MM.1S (cell line): ENCODE measurements around the gene MAT2A.
A peak's percentile ranks its signal among the peaks of the same experiment; 100 is the strongest.

Experiments used
- DNase-seq: peaks from one replicate; pipeline ENCODE4 v3.0.0-alpha.2; 2015
- H2AFZ ChIP-seq: fragments of 300-600 bp; sonication (generic); 2 replicates; pipeline ENCODE4 v1.6.0; 2016; ENCODE audit warnings: antibody characterized with exemption, low read length
- H3F3A ChIP-seq: fragments of 300-600 bp; sonication (generic); 2 replicates; pipeline ENCODE4 v1.6.1; 2016; ENCODE audit warnings: mild to moderate bottlenecking, antibody characterized with exemption, low read length, moderate library complexity, mixed read lengths; ENCODE audit not compliant: insufficient read depth
- H3K27ac ChIP-seq: fragments of 300-600 bp; sonication (generic); 2 replicates; pipeline ENCODE4 v1.5.1; 2016; ENCODE audit warnings: mild to moderate bottlenecking, low read length
- H3K27me3 ChIP-seq: fragments of 300-600 bp; sonication (generic); replicated peaks from 2 replicates; pipeline ENCODE4 v1.6.0; 2016; ENCODE audit warnings: low read length; ENCODE audit not compliant: insufficient read depth
- H3K36me3 ChIP-seq: fragments of 300-600 bp; sonication (generic); replicated peaks from 2 replicates; pipeline ENCODE4 v1.6.1; 2016; ENCODE audit warnings: mild to moderate bottlenecking, low read length, mixed read lengths; ENCODE audit not compliant: insufficient read depth
- H3K4me1 ChIP-seq: fragments of 300-600 bp; sonication (generic); 2 replicates; pipeline ENCODE4 v1.6.1; 2016; ENCODE audit warnings: low read length, mixed read lengths
- H3K4me2 ChIP-seq: fragments of 300-600 bp; sonication (generic); 2 replicates; pipeline ENCODE4 v1.6.0; 2016; ENCODE audit warnings: low read depth, low read length
- H3K4me3 ChIP-seq: fragments of 300-600 bp; sonication (generic); 2 replicates; pipeline ENCODE4 v1.5.1; 2016; ENCODE audit warnings: low read length, mixed read lengths
- H3K79me2 ChIP-seq: fragments of 300-600 bp; sonication (generic); 2 replicates; pipeline ENCODE4 v1.6.1; 2016; ENCODE audit warnings: mixed run types, low read length, mixed read lengths
- H3K9ac ChIP-seq: fragments of 300-600 bp; sonication (generic); 2 replicates; pipeline ENCODE4 v1.6.1; 2016; ENCODE audit warnings: low read length, mixed read lengths
- H3K9me2 ChIP-seq: fragments of 300-600 bp; sonication (generic); replicated peaks from 2 replicates; pipeline ENCODE4 v1.6.1; 2016; ENCODE audit warnings: mild to moderate bottlenecking, low read length, mixed read lengths; ENCODE audit not compliant: insufficient read depth
- H3K9me3 ChIP-seq: fragments of 300-600 bp; sonication (generic); replicated peaks from 2 replicates; pipeline ENCODE4 v1.6.1; 2016; ENCODE audit warnings: mild to moderate bottlenecking, low read length, mixed read lengths; ENCODE audit not compliant: insufficient read depth
- H4K20me1 ChIP-seq: fragments of 300-600 bp; sonication (generic); 2 replicates; pipeline ENCODE4 v1.6.1; 2016; ENCODE audit warnings: mild to moderate bottlenecking, low read length, moderate library complexity, mixed read lengths; ENCODE audit not compliant: insufficient read depth
- CTCF ChIP-seq: fragments of 300-600 bp; sonication (generic); IDR thresholded peaks from 2 replicates; pipeline ENCODE4 v1.5.1; 2016; ENCODE audit warnings: antibody characterized with exemption, low read length, mixed read lengths
- EZH2 ChIP-seq: fragments of 300-600 bp; sonication (generic); optimal IDR thresholded peaks from 2 replicates; pipeline ENCODE3; 2017; ENCODE audit warnings: low read depth, mild to moderate bottlenecking, antibody characterized with exemption, low read length, mixed read lengths
- EZH2phosphoT487 ChIP-seq: fragments of 300-600 bp; sonication (generic); IDR thresholded peaks from 2 replicates; pipeline ENCODE4 v1.6.1; 2018; ENCODE audit warnings: antibody characterized with exemption, low read length

MAT2A gene

GRCh38 chr2:85578243-85579180 lies 39.5 kb downstream of the MAT2A start:
- H3K9me2 ChIP-seq: no peaks in the 10 kb centered on the region
- DNase-seq: no peak
- H3K79me2 ChIP-seq: peaks cover 32% of the 10 kb centered on the region
- peak overlapping the region; percentile 75 for H3K4me3 ChIP-seq
- H3K9me3 ChIP-seq: no peaks in the 10 kb centered on the region
- H3K4me2 ChIP-seq: peak overlapping the region; percentile 67
- TF ChIP-seq CTCF (no peak), EZH2phosphoT487 (no peak), EZH2 (no peak)
- H3K36me3 ChIP-seq: 0 out of 2 replicates have a peak, but pooled peaks cover 5% of the 10 kb centered on the region
- H3F3A ChIP-seq: no peaks in the 10 kb centered on the region
- H2AFZ ChIP-seq: peak overlapping the region; percentile 64
- no peaks in the 10 kb centered on the region for H4K20me1 ChIP-seq
- no peaks in the 10 kb centered on the region for H3K27me3 ChIP-seq
- H3K27ac ChIP-seq: peak overlapping the region; percentile 47; the same call in 1 of the 2 replicates
- H3K9ac ChIP-seq: peak overlapping the region; percentile 64
- peaks cover 11% of the 10 kb centered on the region; the same call in 1 of the 2 replicates for H3K4me1 ChIP-seq

- no peaks in the 10 kb centered on the region for H3F3A ChIP-seq
- no peak overlapping the region for H2AFZ ChIP-seq
- peak overlapping the region; percentile 67; the same call in 1 of the 2 replicates for H3K4me2 ChIP-seq
- H3K9me2 ChIP-seq: no peaks in the 10 kb centered on the region
- no peaks in the 10 kb centered on the region for H4K20me1 ChIP-seq
- H3K27ac ChIP-seq: no peak overlapping the region
- no peaks in the 10 kb centered on the region for H3K9me3 ChIP-seq
- H3K36me3 ChIP-seq: 0 out of 2 replicates have a peak, but pooled peaks cover 5% of the 10 kb centered on the region
- TF ChIP-seq EZH2phosphoT487 (no peak), CTCF (no peak)
- H3K79me2 ChIP-seq: peaks cover 32% of the 10 kb centered on the region
- no peak for DNase-seq
- H3K4me1 ChIP-seq: peaks cover 11% of the 10 kb centered on the region; the same call in 1 of the 2 replicates
- no peaks in the 10 kb centered on the region for H3K27me3 ChIP-seq
- H3K9ac ChIP-seq: no peak overlapping the region
- H3K4me3 ChIP-seq: no peak overlapping the region
Measured at GRCh38 chr2:85579266-85579935, 40.4 kb downstream of the MAT2A start.

- Histone ChIP-seq H3K9me2 (no peaks in the 10 kb centered on the region), H3F3A (no peaks in the 10 kb centered on the region), H3K79me2 (peaks cover 32% of the 10 kb centered on the region), H3K36me3 (0 out of 2 replicates have a peak, but pooled peaks cover 5% of the 10 kb centered on the region), H2AFZ (no peak overlapping the region), H3K27me3 (no peaks in the 10 kb centered on the region), H3K4me1 (peaks cover 11% of the 10 kb centered on the region; the same call in 1 of the 2 replicates), H3K27ac (no peak overlapping the region), H3K9me3 (no peaks in the 10 kb centered on the region), H3K4me3 (no peak overlapping the region), H4K20me1 (no peaks in the 10 kb centered on the region), H3K4me2 (no peak overlapping the region), H3K9ac (no peak overlapping the region)
- no peak for DNase-seq
- no peak for TF ChIP-seq EZH2
- TF ChIP-seq CTCF: no peak
- TF ChIP-seq EZH2phosphoT487: no peak
Measured at GRCh38 chr2:85580206-85580605, 41.2 kb downstream of the MAT2A start.
